ENCODE measurements around the gene OTOG.

Gene OTOG

DNA sequence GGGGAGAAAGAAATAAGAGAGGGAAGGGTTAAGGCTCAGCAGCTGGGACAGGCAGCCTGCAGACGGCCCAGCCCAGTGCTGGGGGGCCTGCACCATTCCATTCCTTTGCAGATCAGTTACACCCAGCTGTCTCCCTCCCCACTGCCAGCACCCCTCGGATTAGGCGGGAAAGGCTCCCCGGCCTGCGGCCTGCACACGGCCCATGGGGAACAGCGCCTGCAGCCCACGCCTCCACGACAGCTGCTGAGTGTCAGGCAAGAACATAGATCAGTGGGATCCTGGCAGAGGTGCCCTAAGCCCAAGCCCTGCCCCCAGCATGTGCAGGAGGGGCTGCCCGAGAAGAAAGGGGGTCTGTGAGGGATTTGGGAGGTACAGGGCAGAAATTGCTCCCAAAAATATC is 106.6 kb downstream of the OTOG start:
- DNase-seq, result no peak

DNA sequence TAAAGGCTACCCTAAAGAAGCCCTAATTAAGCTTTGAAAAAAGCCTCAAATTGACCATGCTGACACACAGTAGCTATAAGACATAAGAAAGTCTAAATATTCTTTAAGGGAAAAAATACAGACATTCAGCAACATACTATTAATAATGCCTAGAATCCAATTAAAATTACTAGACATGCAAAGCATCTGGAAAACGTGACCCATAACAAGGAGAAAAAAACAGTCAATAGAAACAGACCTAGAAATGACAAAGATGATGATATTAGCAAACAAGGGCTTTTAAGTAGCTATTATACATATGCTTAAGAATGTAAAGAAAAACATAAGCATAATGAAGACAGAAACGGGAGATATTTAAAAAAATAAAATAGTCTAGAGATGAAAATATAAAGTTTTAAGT is 108.6 kb downstream of the OTOG start:
- DNase-seq, result no peak

DNA sequence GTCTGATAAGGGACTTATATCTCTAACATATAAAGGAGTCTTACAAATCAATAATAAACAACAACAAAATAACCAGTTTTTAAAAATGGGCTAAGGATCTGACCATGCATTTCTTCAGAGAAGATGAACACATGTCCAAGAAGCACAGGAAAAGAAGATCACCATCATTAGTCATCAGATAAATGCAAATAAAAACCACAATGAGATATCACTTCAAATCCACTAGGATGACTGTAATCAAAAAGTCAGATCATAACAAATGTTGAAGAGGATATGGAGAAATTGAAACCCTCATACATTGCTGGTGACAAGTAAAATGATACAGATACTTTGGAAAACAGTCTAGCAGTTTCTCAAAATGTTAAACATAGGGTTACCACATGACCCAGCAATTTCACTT is 111.2 kb downstream of the OTOG start:
- DNase-seq, result no peak

DNA sequence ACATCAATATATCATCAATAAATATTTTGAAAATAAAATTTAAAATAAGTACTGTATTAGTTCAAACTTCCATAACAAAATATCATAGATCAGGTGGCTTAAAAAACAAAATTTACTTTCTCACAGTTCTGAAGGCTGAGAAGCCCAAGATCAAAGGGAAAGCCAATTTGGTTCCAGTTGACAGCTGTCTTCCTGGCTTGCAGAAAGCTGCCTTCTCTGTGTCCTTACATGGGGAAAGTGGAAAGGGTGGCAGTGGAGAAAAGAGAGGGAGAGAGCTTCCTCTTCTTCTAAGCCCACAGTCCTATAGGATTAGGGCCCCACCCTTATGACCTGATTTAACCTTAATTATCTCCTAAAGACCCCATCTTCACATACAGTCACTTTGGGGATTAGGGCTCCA is 121.1 kb downstream of the OTOG start:
- DNase-seq, result no peak

DNA sequence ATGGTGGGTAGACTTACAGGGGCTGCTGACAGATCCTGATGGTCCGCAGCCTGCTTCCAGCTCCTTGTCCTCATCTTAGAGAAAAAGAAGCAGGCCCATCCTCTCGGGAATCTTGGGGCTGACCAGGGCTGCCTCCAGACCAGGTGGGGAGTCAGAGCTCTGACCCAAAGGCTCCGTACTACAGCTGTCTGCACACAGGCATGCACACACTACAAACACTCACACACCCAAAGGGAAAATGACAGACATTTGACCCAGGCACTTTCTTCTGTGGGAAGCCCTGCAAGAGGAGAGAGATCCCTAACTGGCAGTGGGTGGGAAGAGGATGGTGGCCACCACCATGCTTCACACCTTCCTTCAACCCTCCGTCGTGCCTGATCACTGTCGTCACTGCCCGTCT is 125.4 kb downstream of the OTOG start:
- no peak for DNase-seq

DNA sequence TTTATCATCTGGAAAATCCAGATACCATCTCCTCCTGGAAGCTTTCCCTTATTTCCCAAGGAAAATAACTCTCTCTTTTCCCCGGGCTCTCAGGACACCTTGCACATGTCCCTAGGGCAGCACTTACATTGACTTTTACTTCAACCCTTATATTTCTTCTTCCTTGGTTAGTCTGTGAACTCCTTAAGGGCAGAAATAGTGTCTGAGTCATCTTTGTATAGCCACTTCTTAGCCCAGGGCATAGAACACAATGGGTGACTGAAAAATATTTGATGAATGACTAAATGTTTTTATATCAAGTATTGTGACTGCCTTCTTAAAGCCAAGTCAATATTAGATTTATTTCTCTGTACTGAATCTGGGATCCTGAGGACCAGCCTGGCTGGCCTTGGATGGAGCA is 126.9 kb downstream of the OTOG start:
- DNase-seq, result no peak

GRCh38 chr11:17682848-17683247 is 135.8 kb downstream of the OTOG start:
- DNase-seq, result no peak

DNA sequence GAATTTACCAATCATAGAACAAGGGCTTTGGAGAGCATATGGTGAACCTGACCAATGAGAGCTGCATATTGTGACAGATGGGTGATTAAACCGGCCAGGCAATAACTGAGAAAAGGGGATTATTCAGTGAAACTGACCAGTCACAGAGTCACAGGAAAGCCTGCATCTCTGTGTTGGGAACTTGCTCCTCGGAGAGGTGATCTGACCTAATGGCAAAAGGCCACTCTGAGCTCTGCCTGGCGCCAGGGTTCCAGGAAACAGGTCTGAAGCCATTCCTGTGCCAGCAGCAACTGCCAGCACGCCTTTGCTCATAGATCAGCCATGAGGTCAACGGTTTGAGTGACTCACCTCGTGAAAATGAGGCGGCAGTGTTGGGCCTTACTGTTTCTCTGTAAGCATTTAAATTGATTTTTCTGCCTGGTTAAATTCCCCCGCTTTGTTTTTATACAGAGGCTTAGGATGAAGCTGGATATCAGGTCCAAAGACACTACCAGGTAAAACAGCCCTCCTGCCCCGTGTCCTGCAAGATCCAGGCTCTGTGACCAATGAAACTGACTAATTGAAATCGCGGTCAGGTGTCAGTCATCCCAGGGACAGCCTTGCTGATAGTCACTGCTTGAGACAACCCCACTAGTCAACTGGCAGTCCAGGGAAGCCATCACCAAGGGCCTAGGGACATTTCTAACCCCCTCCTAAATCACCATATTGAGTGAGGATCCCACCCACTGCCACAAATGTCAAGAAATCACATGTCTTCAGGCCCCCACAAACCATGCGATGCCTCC is 136.5 kb downstream of the OTOG start:
- DNase-seq, result no peak

- no peak for DNase-seq
Measured at GRCh38 chr11:17684550-17684949, 137.5 kb downstream of the OTOG start.

GRCh38 chr11:17686231-17686980 is 139.3 kb downstream of the OTOG start:
- no peak for DNase-seq

DNA sequence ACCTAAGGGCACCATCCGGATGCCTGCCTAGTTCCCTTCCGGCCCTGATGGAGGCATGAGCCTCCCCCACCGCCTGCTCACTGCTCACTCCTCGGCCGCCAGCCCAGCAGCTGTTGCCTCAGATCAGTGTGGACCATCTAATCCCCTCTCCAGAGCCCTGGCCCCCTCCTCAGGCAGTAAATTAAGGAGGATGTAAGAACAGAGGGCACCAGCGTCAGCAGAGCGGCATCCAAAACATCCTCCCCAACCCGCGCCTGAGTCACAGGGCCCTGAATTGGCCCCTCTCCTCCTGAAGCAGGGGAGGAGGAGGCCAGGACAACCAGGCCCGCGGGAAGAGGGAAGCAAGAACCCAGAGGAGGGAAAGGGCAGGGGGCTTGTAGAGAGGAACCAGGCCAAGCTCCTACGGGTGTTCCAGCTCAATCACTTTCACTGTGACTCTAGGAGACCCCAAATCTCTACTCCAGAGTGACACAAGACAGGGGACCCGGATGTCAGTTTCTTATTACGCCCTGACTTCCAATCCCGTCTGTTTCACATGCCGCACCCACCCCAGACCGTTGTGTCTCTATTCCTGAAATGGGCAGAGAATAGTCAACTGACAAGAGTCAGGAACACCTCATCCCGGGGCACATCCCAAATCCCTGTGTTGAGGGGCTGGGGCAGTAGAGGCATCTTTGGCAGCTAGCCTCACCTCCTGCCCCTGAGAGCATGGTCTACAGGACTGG is 141.0 kb downstream of the OTOG start:
- no peak for DNase-seq

DNA sequence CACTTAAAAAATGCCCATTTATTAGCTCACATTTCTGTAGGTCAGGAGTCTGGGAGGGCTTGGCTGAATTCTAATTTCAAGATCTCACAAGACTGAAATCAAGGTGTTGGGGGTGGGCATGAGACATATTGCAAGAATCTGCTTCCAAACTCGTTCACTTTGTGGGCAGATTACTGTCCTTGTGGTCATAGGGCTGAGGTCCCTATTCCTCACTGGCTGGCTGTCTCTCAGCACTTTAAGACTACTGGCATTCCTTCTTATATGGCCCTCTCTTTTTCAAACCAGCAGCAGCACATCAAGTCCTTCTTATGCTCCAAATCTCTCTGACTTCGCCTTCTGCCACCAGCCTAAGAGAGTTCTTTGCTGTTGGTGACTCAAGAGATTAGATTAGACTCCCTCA is 144.5 kb downstream of the OTOG start:
- no peak for DNase-seq

- DNase-seq, result no peak
Measured at GRCh38 chr11:17691976-17692375, 144.9 kb downstream of the OTOG start.

DNA sequence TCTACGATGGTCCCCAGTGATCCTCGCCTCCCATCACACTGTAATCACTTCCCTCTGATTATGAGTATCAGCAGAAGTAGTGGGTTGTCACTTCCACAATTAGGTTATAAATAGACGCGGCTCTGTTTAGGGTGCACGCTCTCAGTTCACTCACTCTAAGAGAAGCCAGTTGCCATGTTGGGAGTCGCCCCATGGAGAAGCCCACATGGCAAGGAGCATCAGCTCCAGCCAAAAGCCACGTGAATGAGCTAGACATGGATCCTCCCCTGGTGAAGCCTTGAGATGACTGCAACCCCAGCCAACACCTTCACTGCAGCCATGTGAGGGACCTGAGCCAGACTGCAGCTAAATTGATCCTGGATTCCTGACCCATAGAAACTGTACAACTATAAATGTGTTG is 145.9 kb downstream of the OTOG start:
- no peak for DNase-seq

GRCh38 chr11:17693531-17693930 is 146.5 kb downstream of the OTOG start:
- DNase-seq, result no peak

- no peak for DNase-seq
Measured at GRCh38 chr11:17694494-17695110, 147.5 kb downstream of the OTOG start.

GRCh38 chr11:17695454-17696441 is 148.7 kb downstream of the OTOG start:
- no peak for DNase-seq

DNA sequence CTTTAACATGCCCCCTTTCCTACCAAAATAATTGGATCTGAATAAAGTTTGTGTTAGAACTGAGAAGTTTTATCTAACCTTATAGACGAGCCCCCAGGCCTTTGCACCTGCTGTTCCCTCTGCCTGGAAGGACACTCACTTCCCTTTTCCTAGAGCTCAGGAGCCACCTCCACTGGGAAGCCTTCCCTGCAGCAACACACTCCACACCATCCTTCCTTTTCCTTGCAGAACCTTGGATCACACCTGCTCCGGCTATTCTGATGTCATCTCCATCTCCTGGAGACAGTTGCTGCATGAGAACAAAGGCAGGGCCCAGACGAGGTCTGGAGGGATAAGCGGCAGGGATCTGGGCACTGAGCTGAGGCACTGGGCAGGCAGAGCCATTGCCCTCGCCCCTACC is 149.7 kb downstream of the OTOG start:
- DNase-seq, result no peak

All from NCI-H1436 (cell line).